ENCODE results near the gene MAP6. TPM values are rescaled to one million over a fixed set of nuclear protein-coding genes. Genes with fewer than 3 reads are reported as not detected.
"Not testable (repeated sequence)": the region's sequence is repeated elsewhere in the genome, so short reads cannot be mapped to it uniquely, and the experiment has no call there.

MAP6 gene
- 10 to 100 TPM in 2 of 4 donors, 1 to 10 TPM in 2; 8.3 to 12.5 (median 9.6) TPM for polyA plus RNA-seq (ENCODE audit: insufficient read length in 4 of 4)

- peak in 3 of 4 donors; percentile 1 to 8 (median 8) for DNase-seq (ENCODE audit: low read depth in 4 of 4, low spot score in 3 of 4)
Measured at GRCh38 chr11:75668451-75669297, at the start of gene MAP6. TSS of gene MAP6 (minus strand) at chr11:75669038. CDS start at chr11:75668369, 669 bp downstream.

GRCh38 chr11:75717608-75718418, 49.0 kb upstream of the MAP6 start, which contains the start of gene MOGAT2:
TSS of gene MOGAT2 (plus strand) at chr11:75717838. CDS start at chr11:75717889, 51 bp downstream.
- no peak for DNase-seq (ENCODE audit: low read depth in 4 of 4, low spot score in 3 of 4)

GRCh38 chr11:75716659-75717058, 47.8 kb upstream of the MAP6 start:
- DNase-seq (ENCODE audit: low read depth in 4 of 4, low spot score in 3 of 4): no peak

- DNase-seq (ENCODE audit: low read depth in 4 of 4, low spot score in 3 of 4): no peak
Measured at GRCh38 chr11:75715688-75716087, 46.9 kb upstream of the MAP6 start.

- no peak for DNase-seq (ENCODE audit: low read depth in 4 of 4, low spot score in 3 of 4)
Measured at GRCh38 chr11:75714211-75714610, 45.4 kb upstream of the MAP6 start.

GRCh38 chr11:75706260-75706729, 37.5 kb upstream of the MAP6 start:
- DNase-seq (ENCODE audit: low read depth in 4 of 4, low spot score in 3 of 4): peak; percentile 16 to 47 (median 28)

GRCh38 chr11:75705541-75705940, 36.7 kb upstream of the MAP6 start:
- no peak for DNase-seq (ENCODE audit: low read depth in 4 of 4, low spot score in 3 of 4)

- no peak for DNase-seq (ENCODE audit: low read depth in 4 of 4, low spot score in 3 of 4)
Measured at GRCh38 chr11:75703695-75704237, 34.9 kb upstream of the MAP6 start.

GRCh38 chr11:75700940-75701339, 32.1 kb upstream of the MAP6 start:
- no peak for DNase-seq (ENCODE audit: low read depth in 4 of 4, low spot score in 3 of 4)

- DNase-seq (ENCODE audit: low read depth in 4 of 4, low spot score in 3 of 4): no peak
Measured at GRCh38 chr11:75697906-75698581, 29.2 kb upstream of the MAP6 start.

GRCh38 chr11:75691804-75692203, 23.0 kb upstream of the MAP6 start:
- no peak for DNase-seq (ENCODE audit: low read depth in 4 of 4, low spot score in 3 of 4)

- DNase-seq (ENCODE audit: low read depth in 4 of 4, low spot score in 3 of 4): peak in 1 of 4 donors; percentile 14
Measured at GRCh38 chr11:75689863-75690609, 21.2 kb upstream of the MAP6 start.

- not testable (repeated sequence) for DNase-seq (ENCODE audit: low read depth in 4 of 4, low spot score in 3 of 4)
Measured at GRCh38 chr11:75683856-75684255, 15.0 kb upstream of the MAP6 start.

GRCh38 chr11:75679566-75679965, 10.7 kb upstream of the MAP6 start:
- DNase-seq (ENCODE audit: low read depth in 4 of 4, low spot score in 3 of 4): no peak

- DNase-seq (ENCODE audit: low read depth in 4 of 4, low spot score in 3 of 4): no peak
Measured at GRCh38 chr11:75678620-75679259, 9.9 kb upstream of the MAP6 start.

GRCh38 chr11:75677909-75678308, 9.1 kb upstream of the MAP6 start:
- DNase-seq (ENCODE audit: low read depth in 4 of 4, low spot score in 3 of 4): no peak

GRCh38 chr11:75677275-75677674, 8.4 kb upstream of the MAP6 start:
- no peak for DNase-seq (ENCODE audit: low read depth in 4 of 4, low spot score in 3 of 4)

- no peak for DNase-seq (ENCODE audit: low read depth in 4 of 4, low spot score in 3 of 4)
Measured at GRCh38 chr11:75673977-75674582, 5.2 kb upstream of the MAP6 start.

Data from left renal pelvis (tissue), 4 donors.